Stimulated activated naive B cell treated with anti-CD40 and anti-IgM and Interleukin-4, amounts not matched to agents 10 μg/mL and 1 μg/mL and 100 μg/mL, for 72 hours (primary cell): ENCODE data around the gene MYO15B.
A peak's percentile ranks its signal among the peaks of the same experiment; 100 is the strongest.

Experiments
- ATAC-seq, 2 donors: fragments of 150-1000 bp; cut with Tn5 transposase; replicated peaks; 2 replicates each; pipeline ENCODE4 v1.10.0; 2021; ENCODE audit warnings: moderate library complexity in 1 of 2
- DNase-seq: peaks from one replicate; pipeline ENCODE4 v3.0.0; 2021
- H3K27ac Mint-ChIP-seq: one replicate; pipeline ENCODE4 v1.8.0; 2022; ENCODE audit warnings: mild to moderate bottlenecking, mixed read lengths
- H3K27me3 Mint-ChIP-seq, 2 donors: one replicate each; pipeline ENCODE4 v1.8.0; 2022; ENCODE audit warnings: mixed read lengths in 2 of 2
- H3K36me3 Mint-ChIP-seq, 2 donors: one replicate each; pipeline ENCODE4 v1.8.0; 2022; ENCODE audit warnings: mixed read lengths in 2 of 2, mild to moderate bottlenecking in 1 of 2
- H3K4me1 Mint-ChIP-seq, 2 donors: one replicate each; pipeline ENCODE4 v1.8.0; 2022; ENCODE audit warnings: mixed read lengths in 2 of 2, mild to moderate bottlenecking in 1 of 2
- H3K4me3 Mint-ChIP-seq, 2 donors: one replicate each; pipeline ENCODE4 v1.8.0; 2022; ENCODE audit warnings: mild to moderate bottlenecking in 2 of 2, mixed read lengths in 2 of 2, moderate library complexity in 1 of 2
- H3K9me3 Mint-ChIP-seq, 2 donors: one replicate each; pipeline ENCODE4 v1.8.0; 2022; ENCODE audit warnings: mixed read lengths in 2 of 2, mild to moderate bottlenecking in 1 of 2

The MYO15B gene

GRCh38 chr17:75625813-75626486 lies 38.4 kb downstream of the MYO15B start:
- peak overlapping the region; percentile 31 for H3K27ac Mint-ChIP-seq
- H3K27me3 Mint-ChIP-seq: no peaks in the 10 kb centered on the region
- DNase-seq (no peak), ATAC-seq (peak; percentile 71 to 75)
- H3K4me3 Mint-ChIP-seq: no peak overlapping the region
- H3K9me3 Mint-ChIP-seq: no peaks in the 10 kb centered on the region
- H3K4me1 Mint-ChIP-seq: peaks cover 4 to 14% of the 10 kb centered on the region in 2 donors
- peaks cover 12 to 37% of the 10 kb centered on the region in 2 donors for H3K36me3 Mint-ChIP-seq

- DNase-seq (no peak), ATAC-seq (peak in 1 of 2 donors; percentile 14)
- Mint-ChIP-seq H3K27me3 (no peaks in the 10 kb centered on the region), H3K4me3 (no peak overlapping the region), H3K27ac (peak overlapping the region; percentile 31), H3K4me1 (peaks cover 4 to 14% of the 10 kb centered on the region in 2 donors), H3K9me3 (no peaks in the 10 kb centered on the region), H3K36me3 (peaks cover 16 to 37% of the 10 kb centered on the region in 2 donors)
These were observed 39.0 kb downstream of the MYO15B start for GRCh38 chr17:75626496-75627038.

- peaks cover 16 to 35% of the 10 kb centered on the region in 2 donors for H3K36me3 Mint-ChIP-seq
- DNase-seq: no peak
- peak overlapping the region; percentile 47 for H3K27ac Mint-ChIP-seq
- ATAC-seq: no peak
- H3K4me1 Mint-ChIP-seq: peaks cover 4 to 14% of the 10 kb centered on the region in 2 donors
- no peaks in the 10 kb centered on the region for H3K27me3 Mint-ChIP-seq
- H3K4me3 Mint-ChIP-seq: no peak overlapping the region
- no peaks in the 10 kb centered on the region for H3K9me3 Mint-ChIP-seq
These were observed 39.5 kb downstream of the MYO15B start for GRCh38 chr17:75627094-75627493.

DNA sequence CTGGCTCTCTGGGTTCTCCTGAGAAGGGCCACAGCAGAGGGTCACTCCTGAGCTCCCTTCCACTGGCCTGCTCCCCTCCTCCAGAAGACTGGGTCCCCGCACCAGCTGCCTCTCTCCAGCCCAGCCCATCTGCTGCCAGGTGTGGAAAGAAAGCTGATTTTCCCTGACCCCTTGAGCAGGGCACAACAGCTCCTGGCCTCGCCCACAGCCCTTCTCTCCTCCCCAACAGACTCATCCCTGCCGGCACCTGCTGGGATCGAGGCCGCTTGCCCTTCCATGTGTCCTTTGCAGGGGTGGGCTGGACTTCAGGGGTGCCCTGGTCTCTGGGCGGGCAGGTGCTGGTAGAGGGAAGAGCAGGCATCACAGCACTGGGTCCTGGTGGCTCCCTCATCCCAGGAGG lies 40.8 kb downstream of the MYO15B start:
- Mint-ChIP-seq H3K4me1 (peaks cover 6 to 21% of the 10 kb centered on the region in 2 donors), H3K9me3 (no peaks in the 10 kb centered on the region), H3K27me3 (no peaks in the 10 kb centered on the region), H3K27ac (peak overlapping the region; percentile 6), H3K36me3 (peaks cover 13 to 27% of the 10 kb centered on the region in 2 donors), H3K4me3 (no peak overlapping the region)
- ATAC-seq (no peak), DNase-seq (no peak)

DNA sequence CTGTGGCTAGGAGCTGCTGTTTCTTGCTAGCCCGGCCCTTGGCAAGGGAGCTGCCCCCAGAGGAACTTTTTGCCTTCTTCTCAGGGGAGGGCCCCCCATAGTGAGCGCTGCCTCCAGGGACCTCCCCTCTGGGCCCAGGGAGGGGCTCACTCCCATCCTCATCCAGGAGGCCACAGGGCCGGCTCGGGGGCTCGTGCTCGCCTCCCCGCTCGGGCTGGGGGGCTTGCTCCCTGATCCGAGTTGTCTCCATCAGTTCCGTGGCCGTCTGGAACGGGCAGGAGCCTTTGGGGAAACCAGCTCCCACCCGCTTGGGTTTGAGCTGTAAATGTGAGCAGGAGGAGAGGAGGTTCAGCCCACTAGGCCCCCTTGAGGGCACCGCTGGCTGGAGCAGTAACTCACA lies 41.6 kb downstream of the MYO15B start:
- no peaks in the 10 kb centered on the region for H3K9me3 Mint-ChIP-seq
- H3K27me3 Mint-ChIP-seq: no peaks in the 10 kb centered on the region
- H3K4me1 Mint-ChIP-seq: peaks cover 11 to 28% of the 10 kb centered on the region in 2 donors
- no peak overlapping the region for H3K4me3 Mint-ChIP-seq
- peaks cover 15 to 31% of the 10 kb centered on the region in 2 donors for H3K36me3 Mint-ChIP-seq
- peak overlapping the region; percentile 47 for H3K27ac Mint-ChIP-seq
- ATAC-seq (no peak), DNase-seq (no peak)

DNA sequence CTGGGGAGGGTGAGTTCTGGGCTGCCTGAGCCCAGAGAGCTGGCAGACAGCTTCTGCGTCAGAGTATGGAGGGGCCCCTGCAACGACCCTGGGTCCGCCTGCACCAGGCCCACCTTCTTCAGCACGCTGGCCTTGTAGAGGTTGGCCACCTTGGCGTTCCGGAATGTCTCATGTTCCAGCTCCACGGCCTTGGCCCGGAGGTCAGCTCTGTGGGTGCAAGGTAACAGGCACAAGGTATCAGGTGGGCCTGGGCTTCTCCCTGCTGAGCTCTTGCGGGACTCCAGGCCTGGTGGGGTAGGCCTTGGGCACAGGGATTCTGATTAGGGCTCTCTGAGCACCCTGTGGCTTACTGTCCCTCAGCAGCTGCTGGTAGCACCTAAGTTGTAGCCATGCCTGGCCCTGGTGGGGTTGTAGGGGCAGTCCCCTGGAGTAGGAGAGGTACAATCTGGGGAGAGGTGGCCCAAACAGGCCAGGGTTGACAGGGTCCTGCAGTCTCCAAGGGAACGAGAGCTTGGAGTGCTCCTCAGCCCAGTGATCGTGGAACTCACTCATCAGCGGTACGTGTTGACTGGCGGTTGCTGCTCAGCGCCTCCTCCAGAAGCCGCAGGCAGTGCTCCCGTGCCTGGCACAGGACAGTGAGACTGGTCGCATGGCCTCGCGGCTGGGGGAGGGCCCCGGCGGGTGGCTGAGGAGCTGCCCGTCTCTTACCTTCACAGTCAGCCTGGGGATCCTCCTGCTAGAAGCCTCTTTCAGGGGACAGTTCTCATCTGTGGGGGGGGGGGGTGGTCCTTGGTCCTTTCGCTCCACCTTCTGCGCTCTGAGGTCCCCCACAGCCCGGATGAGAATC lies 42.7 kb downstream of the MYO15B start:
- no peak for ATAC-seq
- no peak for DNase-seq
- Mint-ChIP-seq H3K36me3 (peaks cover 16 to 27% of the 10 kb centered on the region in 2 donors), H3K4me3 (no peak overlapping the region), H3K4me1 (peaks cover 11 to 34% of the 10 kb centered on the region in 2 donors), H3K9me3 (no peaks in the 10 kb centered on the region), H3K27ac (peak overlapping the region; percentile 38), H3K27me3 (no peaks in the 10 kb centered on the region)

DNA sequence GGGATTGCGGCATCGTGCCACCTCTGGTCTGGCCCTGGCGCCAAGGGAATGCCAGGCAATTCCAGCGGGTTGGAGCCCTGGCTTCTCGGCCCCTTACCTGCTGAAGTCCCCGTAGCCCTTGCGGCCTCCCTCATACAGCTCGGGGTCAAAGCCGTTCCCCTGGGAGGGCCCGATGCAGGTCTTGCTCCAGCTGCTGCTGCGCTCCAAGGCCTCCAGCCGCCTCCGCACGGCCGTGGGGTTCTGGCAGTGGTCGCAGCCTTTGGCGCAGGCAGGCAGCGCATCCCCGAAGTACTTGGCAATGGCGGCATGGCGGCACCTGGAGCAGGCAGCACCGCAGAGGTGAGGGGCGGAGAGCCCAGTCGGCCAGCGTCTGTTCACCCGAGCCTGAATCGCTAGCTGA lies 43.8 kb downstream of the MYO15B start:
- DNase-seq (no peak), ATAC-seq (no peak)
- no peaks in the 10 kb centered on the region for H3K9me3 Mint-ChIP-seq
- H3K27ac Mint-ChIP-seq: no peak overlapping the region
- no peaks in the 10 kb centered on the region for H3K27me3 Mint-ChIP-seq
- peaks cover 8 to 27% of the 10 kb centered on the region in 2 donors for H3K4me1 Mint-ChIP-seq
- no peak overlapping the region for H3K4me3 Mint-ChIP-seq
- H3K36me3 Mint-ChIP-seq: peaks cover 15 to 25% of the 10 kb centered on the region in 2 donors

GRCh38 chr17:75632428-75632827 lies 44.8 kb downstream of the MYO15B start:
- DNase-seq (no peak), ATAC-seq (no peak)
- peaks cover 15 to 24% of the 10 kb centered on the region in 2 donors for H3K36me3 Mint-ChIP-seq
- H3K4me3 Mint-ChIP-seq: no peak overlapping the region
- H3K4me1 Mint-ChIP-seq: peaks cover 8 to 20% of the 10 kb centered on the region in 2 donors
- no peaks in the 10 kb centered on the region for H3K27me3 Mint-ChIP-seq
- H3K27ac Mint-ChIP-seq: no peak overlapping the region
- no peaks in the 10 kb centered on the region for H3K9me3 Mint-ChIP-seq

- peaks cover 8 to 20% of the 10 kb centered on the region in 2 donors for H3K4me1 Mint-ChIP-seq
- no peaks in the 10 kb centered on the region for H3K9me3 Mint-ChIP-seq
- DNase-seq (peak; percentile 62), ATAC-seq (peak; percentile 92)
- peaks cover 15 to 22% of the 10 kb centered on the region in 2 donors for H3K36me3 Mint-ChIP-seq
- no peaks in the 10 kb centered on the region for H3K27me3 Mint-ChIP-seq
- peak within 1 kb of the TSS; percentile 43 for H3K27ac Mint-ChIP-seq
- peak within 1 kb of the TSS; percentile 13 to 43 for H3K4me3 Mint-ChIP-seq
These were observed 45.4 kb downstream of the MYO15B start, which contains the start of gene SMIM5 for GRCh38 chr17:75632863-75633485. Gene SMIM5, plus strand, starts transcription at chr17:75633434. Its CDS starts 6,768 bp downstream, at chr17:75640202.

DNA sequence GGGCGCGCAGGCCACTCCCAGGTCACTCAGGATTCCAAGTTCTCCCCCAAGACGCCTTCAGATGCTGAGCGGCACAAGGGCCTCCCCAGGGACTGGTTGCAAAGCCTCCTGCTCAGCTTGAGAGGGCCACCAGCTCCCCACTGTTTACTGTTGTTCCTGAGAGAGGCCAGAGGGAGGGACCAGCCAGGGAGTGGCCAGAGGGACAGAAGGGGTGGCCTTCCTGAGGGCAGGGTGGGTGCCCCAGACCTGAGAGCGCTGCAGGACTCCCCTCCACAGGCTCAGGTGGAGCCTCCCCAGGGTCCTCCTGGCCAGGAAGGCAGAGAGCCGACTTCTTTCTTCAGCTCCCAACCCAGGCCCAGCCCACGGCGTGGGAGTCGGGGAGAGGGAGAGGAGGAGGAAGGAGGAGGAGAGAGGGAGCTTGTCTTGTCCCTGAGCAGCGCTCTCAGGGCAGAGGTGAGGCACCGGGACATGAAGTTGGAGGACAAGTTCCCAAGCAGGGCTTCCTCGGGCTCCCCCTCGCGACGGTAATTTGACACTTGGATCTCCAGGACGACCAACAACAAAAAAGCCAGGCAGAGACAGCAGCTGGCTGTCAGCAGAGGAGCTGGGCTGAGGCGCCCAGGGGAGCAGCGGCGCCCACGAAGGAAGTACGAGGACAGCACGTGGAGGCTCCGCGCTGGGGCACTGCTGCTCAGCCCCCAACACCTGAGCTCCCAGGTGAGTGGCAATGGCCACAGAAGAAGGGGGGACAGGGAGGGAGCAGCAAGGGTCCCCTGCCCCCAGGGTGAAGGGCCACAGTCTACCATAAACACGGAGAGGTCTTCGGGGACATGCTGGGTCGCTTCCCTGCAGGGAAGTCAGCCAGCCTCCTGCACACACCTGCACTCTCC lies 46.1 kb downstream of the MYO15B start:
- H3K9me3 Mint-ChIP-seq: no peaks in the 10 kb centered on the region
- no peak overlapping the region for H3K4me3 Mint-ChIP-seq
- peak overlapping the region; percentile 43 for H3K27ac Mint-ChIP-seq
- ATAC-seq: peak; percentile 61 to 62
- no peaks in the 10 kb centered on the region for H3K27me3 Mint-ChIP-seq
- H3K36me3 Mint-ChIP-seq: peaks cover 17% of the 10 kb centered on the region in 2 donors
- peak; percentile 31 for DNase-seq
- peaks cover 6 to 20% of the 10 kb centered on the region in 2 donors for H3K4me1 Mint-ChIP-seq

- Mint-ChIP-seq H3K4me3 (no peak overlapping the region), H3K27ac (no peak overlapping the region)
- no peak for ATAC-seq
These were observed 46.8 kb downstream of the MYO15B start for GRCh38 chr17:75634376-75634740.

DNA sequence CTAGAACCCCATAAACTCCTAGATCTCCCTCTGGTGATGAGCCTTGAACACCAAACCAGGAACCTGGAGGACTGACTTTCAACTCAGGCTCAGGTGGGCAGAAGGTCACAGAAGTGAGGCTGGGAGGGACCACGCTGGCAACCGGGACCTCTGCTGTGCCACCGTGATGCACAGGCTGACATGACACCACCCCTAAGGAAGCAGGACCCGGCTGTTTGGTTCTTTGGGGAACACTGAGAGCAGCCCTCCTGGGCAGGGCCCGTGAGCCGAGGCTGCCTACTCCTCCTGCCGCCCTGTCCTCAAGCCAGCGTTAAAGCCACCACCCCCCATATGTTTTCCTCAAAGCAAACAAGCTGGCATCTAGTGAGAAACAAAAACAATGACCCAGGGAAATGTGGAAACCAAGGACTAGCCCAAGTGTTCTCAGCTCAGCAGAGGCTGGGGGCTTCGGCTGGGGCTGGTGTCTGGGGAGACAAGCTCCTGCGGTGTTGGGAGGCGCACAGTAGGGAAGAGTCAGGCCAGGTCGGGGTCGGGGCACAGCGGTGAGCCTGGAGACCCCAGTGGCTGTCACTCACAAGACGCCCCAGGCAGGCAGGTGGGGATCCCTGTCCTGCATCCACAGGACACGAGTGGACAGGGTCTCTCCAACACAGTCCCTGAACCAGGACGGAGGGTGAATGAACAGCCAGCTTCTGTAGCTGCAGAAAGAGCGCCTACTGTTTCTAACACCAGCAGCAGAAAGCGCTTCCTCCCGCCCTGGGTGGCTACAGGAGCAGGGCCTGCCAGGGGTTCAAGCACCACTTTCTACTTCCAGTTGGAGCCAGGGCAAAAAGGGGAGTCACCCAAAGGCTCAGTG lies 47.4 kb downstream of the MYO15B start:
- Mint-ChIP-seq H3K27me3 (no peaks in the 10 kb centered on the region), H3K36me3 (peaks cover 14 to 17% of the 10 kb centered on the region in 2 donors), H3K27ac (peak overlapping the region; percentile 65), H3K4me3 (no peak overlapping the region), H3K4me1 (peaks cover 6 to 20% of the 10 kb centered on the region in 2 donors), H3K9me3 (no peaks in the 10 kb centered on the region)
- ATAC-seq: no peak
- no peak for DNase-seq

More at GRCh38 chr17:75634376-75634740, 46.8 kb downstream of the MYO15B start:
- Mint-ChIP-seq H3K36me3 (peaks cover 14 to 15% of the 10 kb centered on the region in 2 donors), H3K27me3 (no peaks in the 10 kb centered on the region), H3K4me1 (peaks cover 6 to 20% of the 10 kb centered on the region in 2 donors), H3K9me3 (no peaks in the 10 kb centered on the region)
- no peak for DNase-seq
